ENCODE data around the gene CDK6.

CDK6 gene

GRCh38 chr7:92567460-92567859 lies 268.9 kb downstream of the CDK6 start:
- Histone ChIP-seq H3K4me1 (ENCODE audit: insufficient read depth, low read length) (no peaks in the 10 kb centered on the region), H3K4me3 (ENCODE audit: low read length) (no peak overlapping the region), H3K36me3 (ENCODE audit: insufficient read depth, low read length) (peaks cover 76% of the 10 kb centered on the region), H3K9me3 (ENCODE audit: low read length) (no peaks in the 10 kb centered on the region), H2AFZ (ENCODE audit: low read depth, low read length) (no peak overlapping the region), H3K27me3 (ENCODE audit: insufficient read depth, low read length) (no peaks in the 10 kb centered on the region)

GRCh38 chr7:92563345-92563744 lies 273.0 kb downstream of the CDK6 start:
- no peak overlapping the region for H2AFZ ChIP-seq (ENCODE audit: low read depth, low read length)
- H3K4me3 ChIP-seq (ENCODE audit: low read length) = no peak overlapping the region
- H3K4me1 ChIP-seq (ENCODE audit: insufficient read depth, low read length) = no peaks in the 10 kb centered on the region
- H3K27me3 ChIP-seq (ENCODE audit: insufficient read depth, low read length) = no peaks in the 10 kb centered on the region
- no peaks in the 10 kb centered on the region for H3K9me3 ChIP-seq (ENCODE audit: low read length)
- H3K36me3 ChIP-seq (ENCODE audit: insufficient read depth, low read length) = peaks cover 61% of the 10 kb centered on the region

GRCh38 chr7:92560602-92561001 lies 275.8 kb downstream of the CDK6 start:
- H3K4me1 ChIP-seq (ENCODE audit: insufficient read depth, low read length) = no peaks in the 10 kb centered on the region
- peaks cover 40% of the 10 kb centered on the region for H3K36me3 ChIP-seq (ENCODE audit: insufficient read depth, low read length)
- no peak overlapping the region for H2AFZ ChIP-seq (ENCODE audit: low read depth, low read length)
- H3K27me3 ChIP-seq (ENCODE audit: insufficient read depth, low read length) = no peaks in the 10 kb centered on the region
- H3K9me3 ChIP-seq (ENCODE audit: low read length) = no peaks in the 10 kb centered on the region
- H3K4me3 ChIP-seq (ENCODE audit: low read length) = no peak overlapping the region

- H3K9me3 ChIP-seq (ENCODE audit: low read length) = no peaks in the 10 kb centered on the region
- H3K4me3 ChIP-seq (ENCODE audit: low read length) = no peak overlapping the region
- no peaks in the 10 kb centered on the region for H3K27me3 ChIP-seq (ENCODE audit: insufficient read depth, low read length)
- no peak overlapping the region for H2AFZ ChIP-seq (ENCODE audit: low read depth, low read length)
- H3K4me1 ChIP-seq (ENCODE audit: insufficient read depth, low read length) = no peaks in the 10 kb centered on the region
- H3K36me3 ChIP-seq (ENCODE audit: insufficient read depth, low read length) = peaks cover 21% of the 10 kb centered on the region
Observed at GRCh38 chr7:92557808-92558362, 278.5 kb downstream of the CDK6 start.

GRCh38 chr7:92557249-92557648 lies 279.1 kb downstream of the CDK6 start:
- Histone ChIP-seq H3K4me1 (ENCODE audit: insufficient read depth, low read length) (no peaks in the 10 kb centered on the region), H3K9me3 (ENCODE audit: low read length) (no peaks in the 10 kb centered on the region), H3K4me3 (ENCODE audit: low read length) (no peak overlapping the region), H2AFZ (ENCODE audit: low read depth, low read length) (no peak overlapping the region), H3K27me3 (ENCODE audit: insufficient read depth, low read length) (no peaks in the 10 kb centered on the region), H3K36me3 (ENCODE audit: insufficient read depth, low read length) (peaks cover 18% of the 10 kb centered on the region)
